Activated B cell treated with CpG ODN at 0.5 μM for 24 hours (primary cell): ENCODE data around the gene DAPP1. TPM values are rescaled to one million over a fixed set of nuclear protein-coding genes. Genes with fewer than 3 reads are reported as not detected.
"Not testable (repeated sequence)": the region's sequence is repeated elsewhere in the genome, so short reads cannot be mapped to it uniquely, and the experiment has no call there.

ENCODE experiments used
- ATAC-seq: fragments of 200-7000 bp; cut with Tn5 transposase; one replicate; pipeline ENCODE4 v1.10.0; 2021; ENCODE audit warnings: low read depth, mild to moderate bottlenecking, moderate library complexity
- CTCF ChIA-PET: fragments of 350-600 bp; sonication (Branson Sonifier 250); formaldehyde crosslinking; loops from one replicate; lab custom pipeline; 2021; ENCODE audit warnings: antibody characterized with exemption; lab: Charles Lee
- POLR2A ChIA-PET: fragments of 350-600 bp; sonication (Branson Sonifier 250); formaldehyde crosslinking; loops from one replicate; lab custom pipeline; 2021; ENCODE audit warnings: antibody characterized with exemption; lab: Charles Lee
- DNase-seq: peaks from one replicate; pipeline ENCODE4 v3.0.0; 2022
- H3K27ac Mint-ChIP-seq: one replicate; pipeline ENCODE4 v1.8.0; 2020; ENCODE audit warnings: mixed read lengths
- H3K27me3 Mint-ChIP-seq: one replicate; pipeline ENCODE4 v1.8.0; 2021; ENCODE audit warnings: mixed read lengths
- H3K36me3 Mint-ChIP-seq: one replicate; pipeline ENCODE4 v1.8.0; 2021; ENCODE audit warnings: low read depth, mixed read lengths
- H3K4me1 Mint-ChIP-seq: one replicate; pipeline ENCODE4 v1.8.0; 2021; ENCODE audit warnings: mixed read lengths
- H3K4me3 Mint-ChIP-seq: one replicate; pipeline ENCODE4 v1.8.0; 2020; ENCODE audit warnings: mild to moderate bottlenecking, mixed read lengths
- H3K9me3 Mint-ChIP-seq: one replicate; pipeline ENCODE4 v1.8.0; 2020; ENCODE audit warnings: mixed read lengths
- CTCF ChIP-seq: fragments of 200-600 bp; IDR thresholded peaks from one replicate; pipeline ENCODE4 v1.8.0; 2022; ENCODE audit warnings: antibody characterized with exemption, mild to moderate bottlenecking
- intact Hi-C: fragments of 100-400 bp; cut with micrococcal nuclease; formaldehyde crosslinking; loops from one replicate; pipeline ENCODE4 v1.15.1; 2024
- total RNA-seq: library from RNA; stranded (reverse); gene quantifications from 2 replicates; pipeline ENCODE4 v1.2.3, GENCODE V29; 2022

The DAPP1 gene
- total RNA-seq: 137 and 144 TPM in 2 replicates

GRCh38 chr4:99816545-99817308, at the start of gene DAPP1:
TSS of gene DAPP1 (plus strand) at chr4:99816827. CDS start at chr4:99816914, 87 bp downstream.
- intact Hi-C loops: loop anchor here (1.0 to 10.0 kb wide), 13 partner anchors 14 to 1673 kb away; partner anchors contain the start of genes ADH5, EIF4E, LAMTOR3 and METAP1

GRCh38 chr4:99770842-99771241, 45.8 kb upstream of the DAPP1 start:
- H3K4me1 Mint-ChIP-seq, H3K27ac Mint-ChIP-seq, H3K4me3 Mint-ChIP-seq, H3K9me3 Mint-ChIP-seq, intact Hi-C loops, POLR2A ChIA-PET, H3K36me3 Mint-ChIP-seq, H3K27me3 Mint-ChIP-seq, ATAC-seq, DNase-seq, CTCF ChIA-PET: not testable (repeated sequence)

More at GRCh38 chr4:99816545-99817308, at the start of gene DAPP1:
- Mint-ChIP-seq H3K36me3 (peaks cover 37% of the 10 kb centered on the region), H3K4me3 (peak within 1 kb of the TSS; percentile 89), H3K4me1 (peaks cover 75% of the 10 kb centered on the region), H3K27ac (peak within 1 kb of the TSS; percentile 88), H3K9me3 (no peaks in the 10 kb centered on the region), H3K27me3 (no peaks in the 10 kb centered on the region)
- CTCF ChIA-PET: interaction anchor here (0.9 to 2.3 kb wide), 5 partner anchors 8 to 132 kb away, joined by 3 to 17 read pairs (median 4); partner anchors contain the start of gene LAMTOR3
- DNase-seq (peak; percentile 64), ATAC-seq (peak; percentile 92)
- POLR2A ChIA-PET: interaction anchor here (0.7 to 2.9 kb wide), 22 partner anchors 9 to 1673 kb away, joined by 3 to 75 read pairs (median 5); partner anchors contain the start of genes ADH5, DNAJB14, EIF4E and H2AZ1
- TF ChIP-seq CTCF: no peak

GRCh38 chr4:99783940-99784339, 32.7 kb upstream of the DAPP1 start:
- CTCF ChIA-PET: no interaction called here
- Mint-ChIP-seq H3K4me3 (no peak overlapping the region), H3K9me3 (no peaks in the 10 kb centered on the region), H3K4me1 (no peaks in the 10 kb centered on the region), H3K36me3 (no peaks in the 10 kb centered on the region), H3K27me3 (peaks cover 6% of the 10 kb centered on the region), H3K27ac (no peak overlapping the region)
- TF ChIP-seq CTCF: no peak
- ATAC-seq (no peak), DNase-seq (no peak)
- intact Hi-C loops: no loop called here
- POLR2A ChIA-PET: no interaction called here

GRCh38 chr4:99784842-99785241, 31.8 kb upstream of the DAPP1 start:
- CTCF ChIA-PET: no interaction called here
- intact Hi-C loops: no loop called here

GRCh38 chr4:99790796-99791617, 25.6 kb upstream of the DAPP1 start:
- DNase-seq: no peak
- intact Hi-C loops: no loop called here
- ATAC-seq: no peak
- no peak for TF ChIP-seq CTCF
- H3K9me3 Mint-ChIP-seq: no peaks in the 10 kb centered on the region
- H3K27me3 Mint-ChIP-seq: peaks cover 30% of the 10 kb centered on the region
- ChIA-PET CTCF (no interaction called here), POLR2A (no interaction called here)
- H3K27ac Mint-ChIP-seq: no peak overlapping the region
- H3K36me3 Mint-ChIP-seq: no peaks in the 10 kb centered on the region
- no peak overlapping the region for H3K4me3 Mint-ChIP-seq
- H3K4me1 Mint-ChIP-seq: no peaks in the 10 kb centered on the region

More at GRCh38 chr4:99784842-99785241, 31.8 kb upstream of the DAPP1 start:
- Mint-ChIP-seq H3K9me3 (no peaks in the 10 kb centered on the region), H3K27ac (no peak overlapping the region), H3K27me3 (peaks cover 11% of the 10 kb centered on the region), H3K4me3 (no peak overlapping the region), H3K36me3 (no peaks in the 10 kb centered on the region), H3K4me1 (no peaks in the 10 kb centered on the region)
- no peak for TF ChIP-seq CTCF
- DNase-seq (no peak), ATAC-seq (no peak)
- POLR2A ChIA-PET: no interaction called here
